ENCODE data around the gene CHST2. TPM values are rescaled to one million over a fixed set of nuclear protein-coding genes. Genes with fewer than 3 reads are reported as not detected.

CHST2 gene
- total RNA-seq, 1 donor from 2014 or later: 51.7 TPM

DNA sequence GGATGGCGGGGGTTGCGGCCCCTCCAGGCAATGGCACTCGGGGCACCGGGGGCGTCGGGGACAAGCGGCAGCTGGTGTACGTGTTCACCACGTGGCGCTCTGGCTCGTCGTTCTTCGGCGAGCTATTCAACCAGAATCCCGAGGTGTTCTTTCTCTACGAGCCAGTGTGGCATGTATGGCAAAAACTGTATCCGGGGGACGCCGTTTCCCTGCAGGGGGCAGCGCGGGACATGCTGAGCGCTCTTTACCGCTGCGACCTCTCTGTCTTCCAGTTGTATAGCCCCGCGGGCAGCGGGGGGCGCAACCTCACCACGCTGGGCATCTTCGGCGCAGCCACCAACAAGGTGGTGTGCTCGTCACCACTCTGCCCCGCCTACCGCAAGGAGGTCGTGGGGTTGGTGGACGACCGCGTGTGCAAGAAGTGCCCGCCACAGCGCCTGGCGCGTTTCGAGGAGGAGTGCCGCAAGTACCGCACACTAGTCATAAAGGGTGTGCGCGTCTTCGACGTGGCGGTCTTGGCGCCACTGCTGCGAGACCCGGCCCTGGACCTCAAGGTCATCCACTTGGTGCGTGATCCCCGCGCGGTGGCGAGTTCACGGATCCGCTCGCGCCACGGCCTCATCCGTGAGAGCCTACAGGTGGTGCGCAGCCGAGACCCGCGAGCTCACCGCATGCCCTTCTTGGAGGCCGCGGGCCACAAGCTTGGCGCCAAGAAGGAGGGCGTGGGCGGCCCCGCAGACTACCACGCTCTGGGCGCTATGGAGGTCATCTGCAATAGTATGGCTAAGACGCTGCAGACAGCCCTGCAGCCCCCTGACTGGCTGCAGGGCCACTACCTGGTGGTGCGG lies 1.9 kb downstream of the CHST2 start:
- H3K27me3 Mint-ChIP-seq (ENCODE audit: unreplicated experiment): peaks cover 11% of the 10 kb centered on the region

DNA sequence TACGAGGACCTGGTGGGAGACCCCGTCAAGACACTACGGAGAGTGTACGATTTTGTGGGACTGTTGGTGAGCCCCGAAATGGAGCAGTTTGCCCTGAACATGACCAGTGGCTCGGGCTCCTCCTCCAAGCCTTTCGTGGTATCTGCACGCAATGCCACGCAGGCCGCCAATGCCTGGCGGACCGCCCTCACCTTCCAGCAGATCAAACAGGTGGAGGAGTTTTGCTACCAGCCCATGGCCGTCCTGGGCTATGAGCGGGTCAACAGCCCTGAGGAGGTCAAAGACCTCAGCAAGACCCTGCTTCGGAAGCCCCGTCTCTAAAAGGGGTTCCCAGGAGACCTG lies 2.5 kb downstream of the CHST2 start:
- peak overlapping the region; percentile 77 for H3K4me3 Mint-ChIP-seq (ENCODE audit: unreplicated experiment)
- H3K27me3 Mint-ChIP-seq (ENCODE audit: unreplicated experiment): peaks cover 11% of the 10 kb centered on the region
- H3K27ac Mint-ChIP-seq (ENCODE audit: unreplicated experiment): peak overlapping the region; percentile 36
- H3K4me1 Mint-ChIP-seq (ENCODE audit: low read depth, unreplicated experiment): peaks cover 34% of the 10 kb centered on the region
- H3K36me3 Mint-ChIP-seq (ENCODE audit: unreplicated experiment): no peaks in the 10 kb centered on the region
- TF ChIP-seq, protein P1, sequence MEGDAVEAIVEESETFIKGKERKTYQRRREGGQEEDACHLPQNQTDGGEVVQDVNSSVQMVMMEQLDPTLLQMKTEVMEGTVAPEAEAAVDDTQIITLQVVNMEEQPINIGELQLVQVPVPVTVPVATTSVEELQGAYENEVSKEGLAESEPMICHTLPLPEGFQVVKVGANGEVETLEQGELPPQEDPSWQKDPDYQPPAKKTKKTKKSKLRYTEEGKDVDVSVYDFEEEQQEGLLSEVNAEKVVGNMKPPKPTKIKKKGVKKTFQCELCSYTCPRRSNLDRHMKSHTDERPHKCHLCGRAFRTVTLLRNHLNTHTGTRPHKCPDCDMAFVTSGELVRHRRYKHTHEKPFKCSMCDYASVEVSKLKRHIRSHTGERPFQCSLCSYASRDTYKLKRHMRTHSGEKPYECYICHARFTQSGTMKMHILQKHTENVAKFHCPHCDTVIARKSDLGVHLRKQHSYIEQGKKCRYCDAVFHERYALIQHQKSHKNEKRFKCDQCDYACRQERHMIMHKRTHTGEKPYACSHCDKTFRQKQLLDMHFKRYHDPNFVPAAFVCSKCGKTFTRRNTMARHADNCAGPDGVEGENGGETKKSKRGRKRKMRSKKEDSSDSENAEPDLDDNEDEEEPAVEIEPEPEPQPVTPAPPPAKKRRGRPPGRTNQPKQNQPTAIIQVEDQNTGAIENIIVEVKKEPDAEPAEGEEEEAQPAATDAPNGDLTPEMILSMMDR (IDR thresholded peaks at IDR 0.05; ENCODE audit: partially characterized antibody, unreplicated experiment): no peak
- DNase-seq: no peak
- H3K9me3 Mint-ChIP-seq (ENCODE audit: unreplicated experiment): peaks cover 6% of the 10 kb centered on the region

More for the DNA sequence above, 1.9 kb downstream of the CHST2 start:
- peak overlapping the region; percentile 36 for H3K27ac Mint-ChIP-seq (ENCODE audit: unreplicated experiment)
- TF ChIP-seq, protein P1 (IDR thresholded peaks at IDR 0.05; ENCODE audit: partially characterized antibody, unreplicated experiment): peak; percentile 67
- peaks cover 6% of the 10 kb centered on the region for H3K9me3 Mint-ChIP-seq (ENCODE audit: unreplicated experiment)
- peaks cover 35% of the 10 kb centered on the region for H3K4me1 Mint-ChIP-seq (ENCODE audit: low read depth, unreplicated experiment)
- DNase-seq: peak; percentile 89
- H3K36me3 Mint-ChIP-seq (ENCODE audit: unreplicated experiment): no peaks in the 10 kb centered on the region
- peak overlapping the region; percentile 77 for H3K4me3 Mint-ChIP-seq (ENCODE audit: unreplicated experiment)

DNA sequence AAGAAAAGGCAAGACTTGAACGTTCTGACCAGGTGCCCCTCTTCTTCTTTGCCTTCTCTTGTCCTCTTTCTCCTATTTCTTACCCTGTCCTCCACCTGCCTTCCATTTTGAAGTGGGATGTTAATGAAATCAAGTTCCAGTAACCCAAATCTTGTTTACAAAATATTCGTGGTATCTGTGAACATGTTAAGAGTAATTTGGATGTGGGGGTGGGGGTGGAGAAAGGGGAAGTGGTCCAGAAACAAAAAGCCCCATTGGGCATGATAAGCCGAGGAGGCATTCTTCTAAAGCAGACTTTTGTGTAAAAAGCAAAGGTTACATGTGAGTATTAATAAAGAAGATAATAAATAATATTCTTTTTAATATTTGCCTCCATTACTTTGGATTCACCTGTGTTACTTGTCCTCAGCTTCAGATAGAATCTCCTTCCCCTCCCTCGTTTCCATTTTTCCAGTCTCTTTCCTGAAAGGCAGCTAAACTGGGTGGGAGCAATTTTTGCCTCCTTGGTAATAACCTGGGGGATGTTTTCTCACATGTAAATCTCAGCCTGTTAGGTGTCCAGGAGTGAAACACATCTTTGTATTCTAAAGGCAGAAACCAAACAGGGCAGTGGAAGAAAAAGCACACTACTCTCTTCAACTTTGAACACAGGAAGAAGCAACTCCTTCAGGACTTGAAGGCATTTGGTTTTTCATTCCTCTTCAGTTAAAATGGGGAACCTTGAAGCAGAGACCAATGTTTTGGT lies 3.2 kb downstream of the CHST2 start:
- Mint-ChIP-seq H3K9me3 (ENCODE audit: unreplicated experiment) (peaks cover 6% of the 10 kb centered on the region), H3K36me3 (ENCODE audit: unreplicated experiment) (no peaks in the 10 kb centered on the region), H3K4me3 (ENCODE audit: unreplicated experiment) (peak overlapping the region; percentile 86), H3K27ac (ENCODE audit: unreplicated experiment) (no peak overlapping the region), H3K27me3 (ENCODE audit: unreplicated experiment) (peaks cover 11% of the 10 kb centered on the region), H3K4me1 (ENCODE audit: low read depth, unreplicated experiment) (peaks cover 29% of the 10 kb centered on the region)
- TF ChIP-seq, protein P1 (IDR thresholded peaks at IDR 0.05; ENCODE audit: partially characterized antibody, unreplicated experiment): no peak
- no peak for DNase-seq

DNA sequence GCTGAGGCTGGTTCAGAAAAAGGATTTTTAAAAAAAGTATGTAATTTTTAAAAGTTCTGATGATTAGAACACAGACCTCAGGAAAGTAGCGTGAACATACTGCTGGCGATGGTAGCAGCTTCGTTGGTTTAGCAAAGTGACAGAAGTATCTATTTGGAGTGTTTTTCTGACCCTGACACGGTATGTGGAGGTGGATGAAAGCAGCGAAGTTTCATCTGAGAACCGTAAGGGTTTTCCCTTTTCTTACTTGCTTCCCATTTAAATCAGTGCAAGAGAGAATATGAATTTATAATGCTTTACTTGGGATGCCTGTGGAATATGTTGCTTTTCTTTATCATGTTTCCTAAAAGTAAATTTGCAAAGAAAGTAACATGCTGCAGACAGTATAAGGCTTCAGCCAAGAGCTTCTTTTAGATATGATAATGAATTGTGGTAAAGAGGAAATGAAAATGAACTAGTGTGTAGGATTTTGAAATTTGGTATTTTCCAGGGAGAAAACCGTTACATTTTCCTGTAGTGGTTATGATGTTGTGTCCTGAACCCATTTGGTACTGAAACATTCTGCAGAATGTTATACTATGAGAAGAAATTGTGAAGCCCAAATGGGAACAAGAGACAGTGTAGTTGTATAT lies 3.9 kb downstream of the CHST2 start:
- Mint-ChIP-seq H3K36me3 (ENCODE audit: unreplicated experiment) (no peaks in the 10 kb centered on the region), H3K27ac (ENCODE audit: unreplicated experiment) (peak overlapping the region; percentile 35), H3K4me1 (ENCODE audit: low read depth, unreplicated experiment) (peaks cover 31% of the 10 kb centered on the region), H3K27me3 (ENCODE audit: unreplicated experiment) (peaks cover 8% of the 10 kb centered on the region), H3K4me3 (ENCODE audit: unreplicated experiment) (peak overlapping the region; percentile 86), H3K9me3 (ENCODE audit: unreplicated experiment) (peaks cover 6% of the 10 kb centered on the region)
- DNase-seq: no peak
- TF ChIP-seq, protein P1 (IDR thresholded peaks at IDR 0.05; ENCODE audit: partially characterized antibody, unreplicated experiment): no peak

All from glutamatergic neuron (in vitro differentiated cells).